Measurements from ENCODE around the gene EXOC3L1. TPM values are rescaled to one million over a fixed set of nuclear protein-coding genes. Genes with fewer than 3 reads are reported as not detected.

EXOC3L1 gene
- polyA plus RNA-seq, 2 of the 4 experiments (the other 2 are of a cell fraction), result 0.06 TPM; not detected in 1

GRCh38 chr16:67183627-67184452 lies 6.1 kb downstream of the EXOC3L1 start, which contains the start of gene MATCAP1 (continued):
- TF ChIP-seq PHF8 (IDR thresholded peaks at IDR 0.05; ENCODE audit: borderline replicate concordance, low read depth) (peak; percentile 61), MAZ (IDR thresholded peaks at IDR 0.05; ENCODE audit: borderline replicate concordance, low read depth, low read length) (no peak), CHD2 (IDR thresholded peaks at IDR 0.05; ENCODE audit: low read length, partially characterized antibody) (peak; percentile 9), TFCP2L1 (CRISPR knock-in tag; IDR thresholded peaks at IDR 0.05) (no peak), HOXB5 (CRISPR knock-in tag; IDR thresholded peaks at IDR 0.05) (no peak), CTCF (IDR thresholded peaks at IDR 0.05) (no peak), HOXA7 (CRISPR knock-in tag; IDR thresholded peaks at IDR 0.05) (no peak), MAX (IDR thresholded peaks at IDR 0.05) (peak; percentile 49), BCL3 (IDR thresholded peaks at IDR 0.05) (no peak), RAD21 (conservative IDR thresholded peaks at IDR 0.05 in 1 of 2, IDR thresholded peaks at IDR 0.05 in 1 of 2) (no peak), NPAS2 (CRISPR knock-in tag; IDR thresholded peaks at IDR 0.05; ENCODE audit: borderline replicate concordance) (no peak), SREBF2 (IDR thresholded peaks at IDR 0.05) (no peak), CBX2 (IDR thresholded peaks at IDR 0.05; ENCODE audit: borderline replicate concordance, low read depth) (no peak), GATA3 (IDR thresholded peaks at IDR 0.05; ENCODE audit: borderline replicate concordance) (no peak), JUNB (IDR thresholded peaks at IDR 0.05) (no peak), HEYL (CRISPR knock-in tag; IDR thresholded peaks at IDR 0.05) (no peak), KDM1A (IDR thresholded peaks at IDR 0.05; ENCODE audit: low read depth) (no peak), ESRRA (IDR thresholded peaks at IDR 0.05; ENCODE audit: borderline replicate concordance, low read length) (no peak), TP53 (CRISPR knock-in tag; IDR thresholded peaks at IDR 0.05) (no peak), POLR2A (IDR thresholded peaks at IDR 0.05; ENCODE audit: low read length) (peak; percentile 45), FOSB (CRISPR knock-in tag; IDR thresholded peaks at IDR 0.05) (no peak), RNF2 (IDR thresholded peaks at IDR 0.05; ENCODE audit: borderline replicate concordance, low read depth) (no peak), ELK1 (IDR thresholded peaks at IDR 0.05; ENCODE audit: low read depth, low read length) (no peak), FOXS1 (CRISPR knock-in tag; IDR thresholded peaks at IDR 0.05) (no peak), KDM5A (IDR thresholded peaks at IDR 0.05) (no peak), HMGXB4 (CRISPR knock-in tag; IDR thresholded peaks at IDR 0.05; ENCODE audit: borderline replicate concordance) (no peak), CEBPB (IDR thresholded peaks at IDR 0.05) (peak in 1 of 2 experiments; percentile 77; a peak in 3 of 4 replicates), POLR2AphosphoS2 (conservative IDR thresholded peaks at IDR 0.05; ENCODE audit: low read length) (no peak), MYC (IDR thresholded peaks at IDR 0.05; ENCODE audit: borderline replicate concordance, low read length) (no peak)
- TF ChIP-seq, protein P1, sequence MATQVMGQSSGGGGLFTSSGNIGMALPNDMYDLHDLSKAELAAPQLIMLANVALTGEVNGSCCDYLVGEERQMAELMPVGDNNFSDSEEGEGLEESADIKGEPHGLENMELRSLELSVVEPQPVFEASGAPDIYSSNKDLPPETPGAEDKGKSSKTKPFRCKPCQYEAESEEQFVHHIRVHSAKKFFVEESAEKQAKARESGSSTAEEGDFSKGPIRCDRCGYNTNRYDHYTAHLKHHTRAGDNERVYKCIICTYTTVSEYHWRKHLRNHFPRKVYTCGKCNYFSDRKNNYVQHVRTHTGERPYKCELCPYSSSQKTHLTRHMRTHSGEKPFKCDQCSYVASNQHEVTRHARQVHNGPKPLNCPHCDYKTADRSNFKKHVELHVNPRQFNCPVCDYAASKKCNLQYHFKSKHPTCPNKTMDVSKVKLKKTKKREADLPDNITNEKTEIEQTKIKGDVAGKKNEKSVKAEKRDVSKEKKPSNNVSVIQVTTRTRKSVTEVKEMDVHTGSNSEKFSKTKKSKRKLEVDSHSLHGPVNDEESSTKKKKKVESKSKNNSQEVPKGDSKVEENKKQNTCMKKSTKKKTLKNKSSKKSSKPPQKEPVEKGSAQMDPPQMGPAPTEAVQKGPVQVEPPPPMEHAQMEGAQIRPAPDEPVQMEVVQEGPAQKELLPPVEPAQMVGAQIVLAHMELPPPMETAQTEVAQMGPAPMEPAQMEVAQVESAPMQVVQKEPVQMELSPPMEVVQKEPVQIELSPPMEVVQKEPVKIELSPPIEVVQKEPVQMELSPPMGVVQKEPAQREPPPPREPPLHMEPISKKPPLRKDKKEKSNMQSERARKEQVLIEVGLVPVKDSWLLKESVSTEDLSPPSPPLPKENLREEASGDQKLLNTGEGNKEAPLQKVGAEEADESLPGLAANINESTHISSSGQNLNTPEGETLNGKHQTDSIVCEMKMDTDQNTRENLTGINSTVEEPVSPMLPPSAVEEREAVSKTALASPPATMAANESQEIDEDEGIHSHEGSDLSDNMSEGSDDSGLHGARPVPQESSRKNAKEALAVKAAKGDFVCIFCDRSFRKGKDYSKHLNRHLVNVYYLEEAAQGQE (IDR thresholded peaks at IDR 0.05), result no peak
- TF ChIP-seq, protein P2, sequence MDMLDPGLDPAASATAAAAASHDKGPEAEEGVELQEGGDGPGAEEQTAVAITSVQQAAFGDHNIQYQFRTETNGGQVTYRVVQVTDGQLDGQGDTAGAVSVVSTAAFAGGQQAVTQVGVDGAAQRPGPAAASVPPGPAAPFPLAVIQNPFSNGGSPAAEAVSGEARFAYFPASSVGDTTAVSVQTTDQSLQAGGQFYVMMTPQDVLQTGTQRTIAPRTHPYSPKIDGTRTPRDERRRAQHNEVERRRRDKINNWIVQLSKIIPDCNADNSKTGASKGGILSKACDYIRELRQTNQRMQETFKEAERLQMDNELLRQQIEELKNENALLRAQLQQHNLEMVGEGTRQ (IDR thresholded peaks at IDR 0.05), result no peak

Measured in A549 (cell line).